ENCODE results near the gene DIS3L2.
"Not testable (repeated sequence)": the region's sequence is repeated elsewhere in the genome, so short reads cannot be mapped to it uniquely, and the experiment has no call there.

DNA sequence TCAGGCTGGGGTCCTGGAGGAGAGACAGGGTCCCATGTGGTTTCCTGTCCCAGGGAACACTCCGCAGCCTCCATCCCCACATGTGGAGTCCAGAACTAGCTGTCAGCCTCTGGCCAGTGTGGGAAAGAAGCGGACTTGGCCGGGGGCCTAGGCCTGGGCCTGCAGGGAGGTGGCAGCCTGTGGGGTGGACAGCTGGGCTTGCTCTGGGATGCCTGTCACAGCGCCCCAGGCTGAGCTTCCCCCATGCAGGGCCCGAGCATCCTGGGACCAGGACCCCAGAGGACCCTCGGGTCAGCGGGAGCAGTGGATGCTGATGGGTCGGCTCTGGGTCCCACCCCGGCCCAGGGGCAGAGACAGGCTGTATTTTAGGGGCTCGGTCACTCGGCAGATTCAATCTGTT is 369.5 kb downstream of the DIS3L2 start:
- not testable (repeated sequence) for TF ChIP-seq CTCF (IDR thresholded peaks at IDR 0.05); ZNF138 (CRISPR knock-in tag; conservative IDR thresholded peaks at IDR 0.05); E2F1 (CRISPR knock-in tag; IDR thresholded peaks at IDR 0.05); OVOL2 (CRISPR knock-in tag; IDR thresholded peaks at IDR 0.05; ENCODE audit: borderline replicate concordance); ZNF219 (CRISPR knock-in tag; IDR thresholded peaks at IDR 0.05; ENCODE audit: borderline replicate concordance); HMGXB4 (CRISPR knock-in tag; IDR thresholded peaks at IDR 0.05); CREM (CRISPR knock-in tag; IDR thresholded peaks at IDR 0.05); NFYB (CRISPR knock-in tag; conservative IDR thresholded peaks at IDR 0.05; ENCODE audit: low read depth); CREB1 (CRISPR knock-in tag; IDR thresholded peaks at IDR 0.05); SP1 (CRISPR knock-in tag; conservative IDR thresholded peaks at IDR 0.05); TCF7 (CRISPR knock-in tag; IDR thresholded peaks at IDR 0.05; ENCODE audit: low read depth); ZNF416 (CRISPR knock-in tag; IDR thresholded peaks at IDR 0.05)
- TF ChIP-seq, protein P1, sequence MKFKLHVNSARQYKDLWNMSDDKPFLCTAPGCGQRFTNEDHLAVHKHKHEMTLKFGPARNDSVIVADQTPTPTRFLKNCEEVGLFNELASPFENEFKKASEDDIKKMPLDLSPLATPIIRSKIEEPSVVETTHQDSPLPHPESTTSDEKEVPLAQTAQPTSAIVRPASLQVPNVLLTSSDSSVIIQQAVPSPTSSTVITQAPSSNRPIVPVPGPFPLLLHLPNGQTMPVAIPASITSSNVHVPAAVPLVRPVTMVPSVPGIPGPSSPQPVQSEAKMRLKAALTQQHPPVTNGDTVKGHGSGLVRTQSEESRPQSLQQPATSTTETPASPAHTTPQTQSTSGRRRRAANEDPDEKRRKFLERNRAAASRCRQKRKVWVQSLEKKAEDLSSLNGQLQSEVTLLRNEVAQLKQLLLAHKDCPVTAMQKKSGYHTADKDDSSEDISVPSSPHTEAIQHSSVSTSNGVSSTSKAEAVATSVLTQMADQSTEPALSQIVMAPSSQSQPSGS (CRISPR knock-in tag; IDR thresholded peaks at IDR 0.05; ENCODE audit: borderline replicate concordance, low read depth), result not testable (repeated sequence)

Measured in WTC11 (cell line).